ENCODE results near the gene KCNMA1. TPM values are rescaled to one million over a fixed set of nuclear protein-coding genes. Genes with fewer than 3 reads are reported as not detected.
A peak's percentile ranks its signal among the peaks of the same experiment; 100 is the strongest.

Gene KCNMA1
- total RNA-seq, 1 experiment from 2014 or later = 1.8 TPM

GRCh38 chr10:77268721-77269120 lies 368.9 kb downstream of the KCNMA1 start:
- Histone ChIP-seq H3K27me3 (replicated peaks) (no peaks in the 10 kb centered on the region), H3K9me3 (replicated peaks) (no peaks in the 10 kb centered on the region), H3K36me3 (no peaks in the 10 kb centered on the region), H3K4me3 (no peak overlapping the region), H3K27ac (no peak overlapping the region), H3K4me1 (replicated peaks) (peaks cover 14% of the 10 kb centered on the region)
- DNase-seq (ENCODE audit: low read depth in 1 of 2, low spot score in 2 of 2) = no peak

- H3K9me3 ChIP-seq (replicated peaks) = no peaks in the 10 kb centered on the region
- peaks cover 11% of the 10 kb centered on the region for H3K4me1 ChIP-seq (replicated peaks)
- H3K36me3 ChIP-seq = no peaks in the 10 kb centered on the region
- no peak overlapping the region for H3K4me3 ChIP-seq
- no peaks in the 10 kb centered on the region for H3K27me3 ChIP-seq (replicated peaks)
- no peak for DNase-seq (ENCODE audit: low read depth in 1 of 2, low spot score in 2 of 2)
- no peak overlapping the region for H3K27ac ChIP-seq
Observed at GRCh38 chr10:77267703-77268675, 369.6 kb downstream of the KCNMA1 start.

GRCh38 chr10:77266242-77266641 lies 371.4 kb downstream of the KCNMA1 start:
- peaks cover 11% of the 10 kb centered on the region for H3K4me1 ChIP-seq (replicated peaks)
- no peak overlapping the region for H3K27ac ChIP-seq
- no peak for DNase-seq (ENCODE audit: low read depth in 1 of 2, low spot score in 2 of 2)
- H3K27me3 ChIP-seq (replicated peaks) = no peaks in the 10 kb centered on the region
- no peaks in the 10 kb centered on the region for H3K36me3 ChIP-seq
- no peak overlapping the region for H3K4me3 ChIP-seq
- no peaks in the 10 kb centered on the region for H3K9me3 ChIP-seq (replicated peaks)

GRCh38 chr10:77264527-77264926 lies 373.1 kb downstream of the KCNMA1 start:
- H3K36me3 ChIP-seq = no peaks in the 10 kb centered on the region
- peaks cover 11% of the 10 kb centered on the region for H3K4me1 ChIP-seq (replicated peaks)
- H3K9me3 ChIP-seq (replicated peaks) = no peaks in the 10 kb centered on the region
- no peak for DNase-seq (ENCODE audit: low read depth in 1 of 2, low spot score in 2 of 2)
- H3K27me3 ChIP-seq (replicated peaks) = no peaks in the 10 kb centered on the region
- H3K27ac ChIP-seq = no peak overlapping the region
- H3K4me3 ChIP-seq = no peak overlapping the region

- Histone ChIP-seq H3K27me3 (replicated peaks) (no peaks in the 10 kb centered on the region), H3K4me1 (replicated peaks) (peaks cover 11% of the 10 kb centered on the region), H3K27ac (no peak overlapping the region), H3K4me3 (no peak overlapping the region), H3K9me3 (replicated peaks) (no peaks in the 10 kb centered on the region), H3K36me3 (no peaks in the 10 kb centered on the region)
- DNase-seq (ENCODE audit: low read depth in 1 of 2, low spot score in 2 of 2) = peak in 1 of 2 experiments; percentile 22
Observed at GRCh38 chr10:77264107-77264506, 373.5 kb downstream of the KCNMA1 start.

- DNase-seq (ENCODE audit: low read depth in 1 of 2, low spot score in 2 of 2) = no peak
- Histone ChIP-seq H3K9me3 (replicated peaks) (no peaks in the 10 kb centered on the region), H3K36me3 (no peaks in the 10 kb centered on the region), H3K4me1 (replicated peaks) (peaks cover 11% of the 10 kb centered on the region), H3K4me3 (no peak overlapping the region), H3K27ac (no peak overlapping the region), H3K27me3 (replicated peaks) (no peaks in the 10 kb centered on the region)
Observed at GRCh38 chr10:77263700-77264099, 373.9 kb downstream of the KCNMA1 start.

GRCh38 chr10:77261146-77261545 lies 376.5 kb downstream of the KCNMA1 start:
- Histone ChIP-seq H3K4me3 (no peak overlapping the region), H3K27me3 (replicated peaks) (no peaks in the 10 kb centered on the region), H3K4me1 (replicated peaks) (peaks cover 11% of the 10 kb centered on the region), H3K9me3 (replicated peaks) (no peaks in the 10 kb centered on the region), H3K27ac (no peak overlapping the region), H3K36me3 (no peaks in the 10 kb centered on the region)
- no peak for DNase-seq (ENCODE audit: low read depth in 1 of 2, low spot score in 2 of 2)

GRCh38 chr10:77259171-77259874 lies 378.3 kb downstream of the KCNMA1 start:
- H3K27ac ChIP-seq = no peak overlapping the region
- H3K36me3 ChIP-seq = no peaks in the 10 kb centered on the region
- H3K9me3 ChIP-seq (replicated peaks) = no peaks in the 10 kb centered on the region
- peaks cover 18% of the 10 kb centered on the region for H3K4me1 ChIP-seq (replicated peaks)
- no peak overlapping the region for H3K4me3 ChIP-seq
- no peaks in the 10 kb centered on the region for H3K27me3 ChIP-seq (replicated peaks)
- no peak for DNase-seq (ENCODE audit: low read depth in 1 of 2, low spot score in 2 of 2)

- no peak overlapping the region for H3K4me3 ChIP-seq
- no peaks in the 10 kb centered on the region for H3K36me3 ChIP-seq
- H3K9me3 ChIP-seq (replicated peaks) = no peaks in the 10 kb centered on the region
- peaks cover 13% of the 10 kb centered on the region for H3K4me1 ChIP-seq (replicated peaks)
- H3K27me3 ChIP-seq (replicated peaks) = no peaks in the 10 kb centered on the region
- no peak overlapping the region for H3K27ac ChIP-seq
- DNase-seq (ENCODE audit: low read depth in 1 of 2, low spot score in 2 of 2) = no peak
Observed at GRCh38 chr10:77256346-77256745, 381.3 kb downstream of the KCNMA1 start.

- no peaks in the 10 kb centered on the region for H3K36me3 ChIP-seq
- H3K27ac ChIP-seq = no peak overlapping the region
- no peak for DNase-seq (ENCODE audit: low read depth in 1 of 2, low spot score in 2 of 2)
- no peaks in the 10 kb centered on the region for H3K9me3 ChIP-seq (replicated peaks)
- peaks cover 13% of the 10 kb centered on the region for H3K4me1 ChIP-seq (replicated peaks)
- H3K27me3 ChIP-seq (replicated peaks) = no peaks in the 10 kb centered on the region
- no peak overlapping the region for H3K4me3 ChIP-seq
Observed at GRCh38 chr10:77253556-77254064, 384.0 kb downstream of the KCNMA1 start.

- no peak overlapping the region for H3K27ac ChIP-seq
- H3K36me3 ChIP-seq = no peaks in the 10 kb centered on the region
- no peaks in the 10 kb centered on the region for H3K27me3 ChIP-seq (replicated peaks)
- peaks cover 13% of the 10 kb centered on the region for H3K4me1 ChIP-seq (replicated peaks)
- H3K4me3 ChIP-seq = no peak overlapping the region
- no peaks in the 10 kb centered on the region for H3K9me3 ChIP-seq (replicated peaks)
- no peak for DNase-seq (ENCODE audit: low read depth in 1 of 2, low spot score in 2 of 2)
Observed at GRCh38 chr10:77253147-77253545, 384.5 kb downstream of the KCNMA1 start.

GRCh38 chr10:77252380-77253146 lies 385.0 kb downstream of the KCNMA1 start:
- DNase-seq (ENCODE audit: low read depth in 1 of 2, low spot score in 2 of 2) = no peak
- Histone ChIP-seq H3K4me3 (no peak overlapping the region), H3K36me3 (no peaks in the 10 kb centered on the region), H3K27ac (no peak overlapping the region), H3K27me3 (replicated peaks) (no peaks in the 10 kb centered on the region), H3K9me3 (replicated peaks) (no peaks in the 10 kb centered on the region), H3K4me1 (replicated peaks) (peaks cover 13% of the 10 kb centered on the region)

- Histone ChIP-seq H3K27ac (no peak overlapping the region), H3K9me3 (replicated peaks) (no peaks in the 10 kb centered on the region), H3K27me3 (replicated peaks) (no peaks in the 10 kb centered on the region), H3K4me3 (no peak overlapping the region), H3K36me3 (no peaks in the 10 kb centered on the region), H3K4me1 (replicated peaks) (peaks cover 13% of the 10 kb centered on the region)
- peak; percentile 50 to 57 for DNase-seq (ENCODE audit: low read depth in 1 of 2, low spot score in 2 of 2)
Observed at GRCh38 chr10:77251297-77252013, 386.2 kb downstream of the KCNMA1 start.

Measured in SJSA1 (cell line).